ENCODE measurements around the gene ENDOV.
"Not testable (repeated sequence)": the region's sequence is repeated elsewhere in the genome, so short reads cannot be mapped to it uniquely, and the experiment has no call there.

ENDOV gene

GRCh38 chr17:80395402-80396151 lies 19.4 kb upstream of the ENDOV start:
- Histone ChIP-seq H3K9me3 (ENCODE audit: severe bottlenecking) (peaks cover under 1% of the 10 kb centered on the region), H3K36me3 (peaks cover 41% of the 10 kb centered on the region)

GRCh38 chr17:80396157-80397033 lies 18.6 kb upstream of the ENDOV start:
- H3K36me3 ChIP-seq = peaks cover 33% of the 10 kb centered on the region
- no peak overlapping the region for H3K4me3 ChIP-seq (ENCODE audit: low read depth, low read length)
- TF ChIP-seq CTCF (IDR thresholded peaks at IDR 0.05; ENCODE audit: low read depth, low read length) = no peak
- no peak for DNase-seq
- no peak overlapping the region for H3K27ac ChIP-seq
- peaks cover 3% of the 10 kb centered on the region for H3K9me3 ChIP-seq (ENCODE audit: severe bottlenecking)
- H3K27me3 ChIP-seq (ENCODE audit: insufficient read depth, low read depth, severe bottlenecking) = no peaks in the 10 kb centered on the region

More at GRCh38 chr17:80395402-80396151, 19.4 kb upstream of the ENDOV start:
- TF ChIP-seq CTCF (IDR thresholded peaks at IDR 0.05; ENCODE audit: low read depth, low read length) = no peak
- no peak for DNase-seq
- Histone ChIP-seq H3K27me3 (ENCODE audit: insufficient read depth, low read depth, severe bottlenecking) (no peaks in the 10 kb centered on the region), H3K4me3 (ENCODE audit: low read depth, low read length) (no peak overlapping the region), H3K27ac (no peak overlapping the region)

- no peak for TF ChIP-seq CTCF (IDR thresholded peaks at IDR 0.05; ENCODE audit: low read depth, low read length)
- Histone ChIP-seq H3K27me3 (ENCODE audit: insufficient read depth, low read depth, severe bottlenecking) (no peaks in the 10 kb centered on the region), H3K4me3 (ENCODE audit: low read depth, low read length) (no peak overlapping the region), H3K9me3 (ENCODE audit: severe bottlenecking) (peaks cover 3% of the 10 kb centered on the region), H3K36me3 (peaks cover 29% of the 10 kb centered on the region), H3K27ac (no peak overlapping the region)
- no peak for DNase-seq
Measured at GRCh38 chr17:80397034-80397387, 18.0 kb upstream of the ENDOV start.

- Histone ChIP-seq H3K9me3 (ENCODE audit: severe bottlenecking) (peaks cover 3% of the 10 kb centered on the region), H3K27ac (no peak overlapping the region), H3K36me3 (peaks cover 25% of the 10 kb centered on the region), H3K27me3 (ENCODE audit: insufficient read depth, low read depth, severe bottlenecking) (no peaks in the 10 kb centered on the region), H3K4me3 (ENCODE audit: low read depth, low read length) (no peak overlapping the region)
- no peak for TF ChIP-seq CTCF (IDR thresholded peaks at IDR 0.05; ENCODE audit: low read depth, low read length)
- no peak for DNase-seq
Measured at GRCh38 chr17:80397686-80398085, 17.3 kb upstream of the ENDOV start.

- H3K4me3 ChIP-seq (ENCODE audit: low read depth, low read length); H3K27ac ChIP-seq: not testable (repeated sequence)
Measured at GRCh38 chr17:80401086-80401485, 13.9 kb upstream of the ENDOV start.

GRCh38 chr17:80402102-80402501 lies 12.9 kb upstream of the ENDOV start:
- not testable (repeated sequence) for H3K36me3 ChIP-seq; H3K4me3 ChIP-seq (ENCODE audit: low read depth, low read length); H3K27ac ChIP-seq; H3K9me3 ChIP-seq (ENCODE audit: severe bottlenecking); DNase-seq; H3K27me3 ChIP-seq (ENCODE audit: insufficient read depth, low read depth, severe bottlenecking)

More at GRCh38 chr17:80401086-80401485, 13.9 kb upstream of the ENDOV start:
- not testable (repeated sequence) for DNase-seq; H3K27me3 ChIP-seq (ENCODE audit: insufficient read depth, low read depth, severe bottlenecking); H3K9me3 ChIP-seq (ENCODE audit: severe bottlenecking); H3K36me3 ChIP-seq
